Upper lobe of left lung (tissue), 6 donors: ENCODE results near the gene PPTC7. TPM values are rescaled to one million over a fixed set of nuclear protein-coding genes. Genes with fewer than 3 reads are reported as not detected.
"Not testable (repeated sequence)": the region's sequence is repeated elsewhere in the genome, so short reads cannot be mapped to it uniquely, and the experiment has no call there.

Experiments
- ATAC-seq, 2 donors: fragments of 200-7000 bp; cut with Tn5 transposase; one replicate each; pipeline ENCODE4 v1.9.1; 2022; ENCODE audit warnings: mild to moderate bottlenecking in 2 of 2, moderate library complexity in 2 of 2; ENCODE audit not compliant: low FRiP score in 2 of 2
- DNase-seq, 2 donors: peaks; one replicate each; pipeline ENCODE4 v3.0.0-alpha.2; 2019 to 2020
- H3K27ac ChIP-seq, 4 donors: fragments of 200-600 bp; sonication (generic); one replicate each; pipeline ENCODE4 v1.5.1; 2016 to 2019
- H3K27me3 ChIP-seq, 4 donors: fragments of 200-600 bp; sonication (generic); one replicate each; pipeline ENCODE4 v1.5.1; 2017 to 2019
- H3K36me3 ChIP-seq, 4 donors: fragments of 200-600 bp; sonication (generic); one replicate each; pipeline ENCODE4 v1.5.1; 2016 to 2019
- H3K4me1 ChIP-seq, 4 donors: fragments of 200-600 bp; sonication (generic); one replicate each; pipeline ENCODE4 v1.5.1; 2018 to 2019
- H3K4me3 ChIP-seq, 4 donors: fragments of 200-600 bp; sonication (generic); one replicate each; pipeline ENCODE4 v1.5.1; 2017 to 2019; ENCODE audit warnings: mild to moderate bottlenecking in 2 of 4, moderate library complexity in 1 of 4
- H3K9me3 ChIP-seq, 4 donors: fragments of 200-600 bp; sonication (generic); one replicate each; pipeline ENCODE4 v1.5.1; 2018 to 2019
- CTCF ChIP-seq, 6 experiments: fragments of 450-650 bp in 4 of 6; fragments of 200-600 bp in 2 of 6; sonication (generic) in 2 of 6; IDR thresholded peaks; one replicate each; pipeline ENCODE4 v1.5.1; 2016 to 2019; ENCODE audit warnings: antibody characterized with exemption in 6 of 6
- EP300 ChIP-seq, 4 donors: sonication (generic); formaldehyde crosslinking; IDR thresholded peaks; one replicate each; pipeline ENCODE4 v1.5.1; 2017; ENCODE audit warnings: antibody characterized with exemption in 4 of 4, control low read depth in 2 of 4
- POLR2A ChIP-seq, 4 donors: fragments of 450-650 bp; IDR thresholded peaks; one replicate each; pipeline ENCODE4 v1.5.1; 2016 to 2017; ENCODE audit warnings: antibody characterized with exemption in 4 of 4, mild to moderate bottlenecking in 2 of 4
- POLR2AphosphoS5 ChIP-seq, 2 donors: sonication (generic); formaldehyde crosslinking; IDR thresholded peaks; one replicate each; pipeline ENCODE4 v1.5.1; 2017; ENCODE audit warnings: antibody characterized with exemption in 2 of 2
- WGBS, 2 donors: methylation state at CpG; one replicate each; pipeline ENCODE4 v1.1.5; 2017 to 2018; 5-methylcytosine and 5-hydroxymethylcytosine counted together
- total RNA-seq, 6 donors: library from RNA; depleted of rRNA in 4 of 6; stranded (reverse); fragments of >200 nt in 4 of 6; gene quantifications; one replicate each; pipeline versions ENCODE4 v1.1.0 to v1.2.1, GENCODE V29; 2016 to 2021
- donor health status: DM: no; HTN: no; CAD: no; lungs with moderate emphysema.
- donor health status: DM: no; HTN: yes; CAD: no; lungs with severe emphysema.

Gene PPTC7
- total RNA-seq, 6 donors from 2014 or later = 22.0 to 40.8 (median 25.2) TPM

- no peak for ATAC-seq
- no peaks in the 10 kb centered on the region for H3K27me3 ChIP-seq
- whole genome bisulfite sequencing, 2 donors = 50 to 51% methylated on average over 2 of the region's 2 CpGs
- no peak overlapping the region for H3K4me3 ChIP-seq
- peaks cover 0 to 2% (median 0%) of the 10 kb centered on the region in 4 donors for H3K4me1 ChIP-seq
- H3K27ac ChIP-seq = no peak overlapping the region
- peaks cover 6 to 26% (median 10%) of the 10 kb centered on the region in 4 donors for H3K36me3 ChIP-seq
- H3K9me3 ChIP-seq = no peaks in the 10 kb centered on the region
- no peak for DNase-seq
- TF ChIP-seq EP300 (IDR thresholded peaks at IDR 0.05) = no peak
Observed at GRCh38 chr12:110531741-110532333, 51.3 kb downstream of the PPTC7 start.

DNA sequence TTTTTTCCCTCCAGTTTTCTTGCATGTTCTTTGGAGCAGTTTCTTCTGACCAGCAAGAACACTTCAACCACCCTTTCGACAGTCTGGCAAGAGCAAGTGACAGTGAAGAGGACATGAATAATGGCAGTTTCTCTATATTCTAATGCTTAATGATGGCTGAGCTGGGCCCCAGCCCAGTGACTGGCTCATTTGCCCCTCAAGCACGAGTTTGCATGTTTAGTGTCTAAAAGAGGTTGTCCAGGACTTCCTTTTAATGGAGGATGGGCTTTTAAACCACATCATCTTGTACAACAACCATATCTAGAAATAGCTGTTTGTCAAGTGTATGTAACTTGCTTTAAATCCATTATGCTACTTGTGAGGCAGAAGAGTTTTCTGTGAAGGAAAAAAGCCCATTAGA lies 52.6 kb downstream of the PPTC7 start:
- 51 to 69% methylated on average over 2 of the region's 2 CpGs for WGBS, 2 donors
- peaks cover 0 to 2% (median 0%) of the 10 kb centered on the region in 4 donors for H3K4me1 ChIP-seq
- no peak for DNase-seq

GRCh38 chr12:110528277-110528839 lies 54.8 kb downstream of the PPTC7 start:
- WGBS, 2 donors = 92 to 97% methylated on average over 6 of the region's 6 CpGs
- no peaks in the 10 kb centered on the region for H3K27me3 ChIP-seq
- peaks cover 0 to 6% (median 0%) of the 10 kb centered on the region in 4 donors for H3K36me3 ChIP-seq
- TF ChIP-seq CTCF (IDR thresholded peaks at IDR 0.05) = no peak
- TF ChIP-seq POLR2A (IDR thresholded peaks at IDR 0.05) = no peak
- no peak for TF ChIP-seq EP300 (IDR thresholded peaks at IDR 0.05)
- ATAC-seq (no peak), DNase-seq (no peak)
- no peak overlapping the region for H3K4me3 ChIP-seq
- peaks cover 0 to 2% (median 0%) of the 10 kb centered on the region in 4 donors for H3K4me1 ChIP-seq
- H3K9me3 ChIP-seq = no peaks in the 10 kb centered on the region
- H3K27ac ChIP-seq = no peak overlapping the region

More for the DNA sequence above, 52.6 kb downstream of the PPTC7 start:
- no peak overlapping the region for H3K4me3 ChIP-seq
- ATAC-seq = no peak
- H3K27me3 ChIP-seq = no peaks in the 10 kb centered on the region
- H3K27ac ChIP-seq = no peak overlapping the region
- TF ChIP-seq POLR2A (IDR thresholded peaks at IDR 0.05) = no peak
- H3K9me3 ChIP-seq = no peaks in the 10 kb centered on the region
- peaks cover 0 to 13% (median 0%) of the 10 kb centered on the region in 4 donors for H3K36me3 ChIP-seq

DNA sequence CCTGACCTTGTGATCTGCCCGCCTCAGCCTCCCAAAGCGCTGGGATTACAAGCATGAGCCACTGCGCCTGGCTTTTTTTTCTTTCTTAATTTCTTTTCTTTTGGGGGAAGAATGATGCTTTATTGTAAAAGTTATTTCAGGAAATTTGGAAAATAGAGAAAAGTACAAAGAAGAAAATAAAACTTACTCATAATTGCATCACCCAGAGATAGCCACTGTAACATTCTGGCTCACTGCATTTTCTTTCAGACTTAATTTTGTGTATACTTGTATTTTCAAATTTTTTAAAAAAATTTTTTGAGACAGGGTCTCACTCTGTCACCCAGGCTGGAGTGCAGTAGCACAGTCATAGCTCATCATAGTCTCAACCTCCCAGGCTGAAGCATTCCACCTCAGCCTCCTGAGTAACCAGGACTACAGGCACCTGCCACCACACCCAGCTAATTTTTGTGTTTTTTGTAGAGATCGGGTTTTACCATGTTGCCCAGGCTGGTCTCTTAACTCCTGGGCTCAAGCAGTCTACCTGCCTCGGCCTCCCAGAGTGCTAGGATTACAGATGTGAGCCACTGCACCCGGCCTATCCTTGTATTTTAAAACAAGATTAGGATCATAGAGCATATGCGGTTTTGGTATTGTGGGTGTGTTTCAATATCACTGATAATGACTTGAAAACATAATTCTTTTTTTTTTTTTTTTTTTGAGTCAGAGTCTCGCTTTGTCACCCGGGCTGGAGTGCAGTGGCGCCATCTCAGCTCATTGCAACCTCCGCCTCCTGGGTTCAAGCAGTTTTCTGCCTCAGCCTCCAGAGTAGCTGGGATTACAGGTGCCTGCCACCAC lies 62.0 kb downstream of the PPTC7 start:
- not testable (repeated sequence) for H3K9me3 ChIP-seq

GRCh38 chr12:110518014-110518413 lies 65.1 kb downstream of the PPTC7 start:
- not testable (repeated sequence) for DNase-seq, H3K27ac ChIP-seq, H3K9me3 ChIP-seq, H3K4me1 ChIP-seq, H3K27me3 ChIP-seq, H3K4me3 ChIP-seq, H3K36me3 ChIP-seq, ATAC-seq
- 96 to 99% methylated on average over 8 of the region's 8 CpGs for WGBS, 2 donors

More for the DNA sequence above, 62.0 kb downstream of the PPTC7 start:
- not testable (repeated sequence) for H3K27ac ChIP-seq, H3K4me3 ChIP-seq, H3K4me1 ChIP-seq, ATAC-seq, H3K27me3 ChIP-seq, DNase-seq, H3K36me3 ChIP-seq
- 92 to 97% methylated on average over 11 of the region's 11 CpGs for WGBS, 2 donors

GRCh38 chr12:110516995-110517394 lies 66.1 kb downstream of the PPTC7 start:
- H3K9me3 ChIP-seq = no peaks in the 10 kb centered on the region
- H3K36me3 ChIP-seq = no peaks in the 10 kb centered on the region
- DNase-seq (no peak), ATAC-seq (no peak)
- no peak overlapping the region for H3K27ac ChIP-seq
- peaks cover 0 to 4% (median 2%) of the 10 kb centered on the region in 4 donors for H3K4me1 ChIP-seq
- WGBS, 2 donors = 88 to 91% methylated on average over 3 of the region's 3 CpGs
- no peaks in the 10 kb centered on the region for H3K27me3 ChIP-seq
- TF ChIP-seq CTCF (IDR thresholded peaks at IDR 0.05) = no peak
- no peak overlapping the region for H3K4me3 ChIP-seq

- Histone ChIP-seq H3K27ac (no peak overlapping the region), H3K27me3 (no peaks in the 10 kb centered on the region), H3K4me3 (no peak overlapping the region), H3K4me1 (peaks cover 0 to 4% (median 2%) of the 10 kb centered on the region in 4 donors), H3K36me3 (no peaks in the 10 kb centered on the region), H3K9me3 (no peaks in the 10 kb centered on the region)
- DNase-seq = no peak
- no peak for ATAC-seq
- no peak for TF ChIP-seq CTCF (IDR thresholded peaks at IDR 0.05)
- TF ChIP-seq POLR2A (IDR thresholded peaks at IDR 0.05) = no peak
- TF ChIP-seq EP300 (IDR thresholded peaks at IDR 0.05) = no peak
- no peak for TF ChIP-seq POLR2AphosphoS5 (IDR thresholded peaks at IDR 0.05)
- WGBS, 2 donors = 63 to 90% methylated on average over 1 of the region's 1 CpG
Observed at GRCh38 chr12:110514363-110514762, 68.8 kb downstream of the PPTC7 start.
